Sigmoid colon (tissue), 4 donors: ENCODE results near the gene KLHL14.

Source experiments
- CTCF ChIP-seq, 4 experiments: fragments of 450-650 bp in 3 of 4; fragments of 200-600 bp in 1 of 4; IDR thresholded peaks; one replicate each; pipeline ENCODE4 v1.5.1; 2016 to 2019; ENCODE audit warnings: antibody characterized with exemption in 4 of 4, mild to moderate bottlenecking in 3 of 4, moderate library complexity in 2 of 4
- POLR2AphosphoS5 ChIP-seq, 4 donors: sonication (generic); formaldehyde crosslinking; IDR thresholded peaks; one replicate each; pipeline ENCODE4 v1.6.1; 2017; ENCODE audit warnings: antibody characterized with exemption in 4 of 4

GRCh38 chr18:32722279-32722678 lies 50.5 kb downstream of the KLHL14 start:
- TF ChIP-seq CTCF (IDR thresholded peaks at IDR 0.05) (no peak), POLR2AphosphoS5 (IDR thresholded peaks at IDR 0.05) (no peak)
